Measurements from ENCODE around the gene MX2.

GRCh38 chr21:41367945-41368734 lies 6.3 kb downstream of the MX2 start:
- TF ChIP-seq EZH2phosphoT487 (IDR thresholded peaks at IDR 0.05; ENCODE audit: low read depth) (no peak), CTCF (IDR thresholded peaks at IDR 0.05; ENCODE audit: low read depth, low read length) (no peak)
